Activated CD8-positive, alpha-beta T cell treated with anti-CD3 and anti-CD28 coated beads, Interleukin-2, amount 10 ng/mL, durations not matched to agents 7 days and 5 days (primary cell): Measurements from ENCODE around the gene PMF1. TPM values are rescaled to one million over a fixed set of nuclear protein-coding genes. Genes with fewer than 3 reads are reported as not detected.
A peak's percentile ranks its signal among the peaks of the same experiment; 100 is the strongest.

ENCODE experiments used
- ATAC-seq: fragments of 150-1000 bp; cut with Tn5 transposase; one replicate; pipeline ENCODE4 v1.10.0; 2021; ENCODE audit warnings: moderate library complexity
- CTCF ChIA-PET: fragments of 350-600 bp; sonication (Branson Sonifier 250); formaldehyde crosslinking; loops from one replicate; lab custom pipeline; 2021; ENCODE audit warnings: antibody characterized with exemption; lab: Charles Lee
- POLR2A ChIA-PET: fragments of 350-600 bp; sonication (Branson Sonifier 250); formaldehyde crosslinking; loops from one replicate; lab custom pipeline; 2021; ENCODE audit warnings: antibody characterized with exemption; lab: Charles Lee
- DNase-seq: peaks from one replicate; pipeline ENCODE4 v3.0.0-alpha.2; 2020
- H3K27ac Mint-ChIP-seq: one replicate; pipeline ENCODE4 v1.8.0; 2021; ENCODE audit warnings: mild to moderate bottlenecking, mixed read lengths
- H3K27me3 Mint-ChIP-seq: one replicate; pipeline ENCODE4 v1.8.0; 2021; ENCODE audit warnings: low read depth, mixed read lengths
- H3K36me3 Mint-ChIP-seq: one replicate; pipeline ENCODE4 v1.8.0; 2021; ENCODE audit warnings: low read depth, mixed read lengths
- H3K4me1 Mint-ChIP-seq: one replicate; pipeline ENCODE4 v1.8.0; 2021; ENCODE audit warnings: low read depth, mixed read lengths
- H3K4me3 Mint-ChIP-seq: one replicate; pipeline ENCODE4 v1.8.0; 2021; ENCODE audit warnings: mild to moderate bottlenecking, mixed read lengths
- H3K9me3 Mint-ChIP-seq: one replicate; pipeline ENCODE4 v1.8.0; 2022; ENCODE audit warnings: mixed read lengths; ENCODE audit not compliant: insufficient read depth
- total RNA-seq, 2 experiments: library from RNA; stranded (reverse); gene quantifications; one replicate each; pipeline ENCODE4 v1.2.3, GENCODE V29; 2021

The PMF1 gene
- total RNA-seq, 2 experiments from 2014 or later: 72.3 to 77.3 TPM

DNA sequence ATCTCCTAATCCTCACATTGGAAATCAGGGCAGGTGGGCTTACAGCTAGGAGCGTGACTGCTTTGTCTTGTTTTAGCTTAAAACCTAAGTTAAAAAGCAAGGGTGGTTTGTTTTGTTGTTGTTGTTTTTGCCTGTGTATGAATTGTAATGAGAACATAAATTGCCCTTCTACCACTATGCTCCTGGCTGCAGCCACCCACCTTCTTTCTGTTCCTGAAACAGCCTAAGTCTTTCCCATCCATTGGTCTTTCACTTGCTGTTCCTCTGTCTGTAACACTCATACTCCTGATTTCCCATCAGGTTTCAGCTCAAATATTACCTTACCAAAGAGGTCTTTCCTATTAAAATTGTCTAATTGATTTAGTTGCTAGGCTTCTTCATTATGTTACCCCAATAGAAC, 70.7 kb downstream of the PMF1 start:
- Mint-ChIP-seq H3K36me3 (peaks cover 20% of the 10 kb centered on the region), H3K27ac (peak overlapping the region; percentile 87), H3K4me3 (peak overlapping the region; percentile 90), H3K4me1 (peaks cover 40% of the 10 kb centered on the region), H3K27me3 (no peaks in the 10 kb centered on the region), H3K9me3 (no peaks in the 10 kb centered on the region)
- ChIA-PET CTCF (interaction anchor here (0.9 to 4.5 kb wide), 19 partner anchors 11 to 422 kb away, joined by 3 to 29 read pairs (median 4); partner anchors contain the start of gene GLMP), POLR2A (interaction anchor here (0.9 to 3.5 kb wide), 13 partner anchors 11 to 218 kb away, joined by 3 to 25 read pairs (median 7); partner anchors contain the start of genes GLMP, MEF2D and PMF1)
- DNase-seq: no peak
- no peak for ATAC-seq

DNA sequence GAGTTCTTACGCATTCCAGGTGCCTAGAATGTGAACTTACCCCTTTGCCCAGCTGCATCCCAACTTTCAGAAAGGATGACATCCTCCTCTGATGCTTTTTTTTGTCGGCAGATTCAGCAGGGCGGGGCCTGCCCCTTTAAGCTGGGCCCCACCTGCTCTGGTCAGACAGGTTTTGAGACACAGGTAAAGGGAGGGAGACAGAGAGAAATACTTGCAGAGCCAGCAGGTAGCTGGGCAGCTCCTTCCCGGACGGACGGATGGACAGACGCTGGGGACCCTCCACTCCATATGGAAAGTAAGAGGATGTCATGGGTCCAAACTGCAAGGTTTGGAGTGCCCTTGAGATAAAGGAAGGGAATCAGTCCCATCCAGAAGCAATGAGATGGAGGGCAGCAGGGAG, 71.3 kb downstream of the PMF1 start, which contains the start of gene TMEM79:
TMEM79 (plus strand) TSS at position 214 of the 400 bp plus-strand sequence. CDS start 902 bp downstream, outside the sequence.
- DNase-seq: no peak
- Mint-ChIP-seq H3K27ac (peak within 1 kb of the TSS; percentile 87), H3K9me3 (no peaks in the 10 kb centered on the region), H3K36me3 (peaks cover 21% of the 10 kb centered on the region), H3K27me3 (no peaks in the 10 kb centered on the region), H3K4me1 (peaks cover 40% of the 10 kb centered on the region), H3K4me3 (peak within 1 kb of the TSS; percentile 90)
- no peak for ATAC-seq
- POLR2A ChIA-PET: interaction anchor here (0.8 to 3.5 kb wide), 4 partner anchors 10 to 130 kb away, joined by 3 to 25 read pairs (median 12); partner anchors contain the start of genes CCT3, GLMP and PMF1
- CTCF ChIA-PET: interaction anchor here (1.1 to 2.9 kb wide), 9 partner anchors 12 to 422 kb away, joined by 3 to 14 read pairs (median 3); partner anchors contain the start of gene GLMP

DNA sequence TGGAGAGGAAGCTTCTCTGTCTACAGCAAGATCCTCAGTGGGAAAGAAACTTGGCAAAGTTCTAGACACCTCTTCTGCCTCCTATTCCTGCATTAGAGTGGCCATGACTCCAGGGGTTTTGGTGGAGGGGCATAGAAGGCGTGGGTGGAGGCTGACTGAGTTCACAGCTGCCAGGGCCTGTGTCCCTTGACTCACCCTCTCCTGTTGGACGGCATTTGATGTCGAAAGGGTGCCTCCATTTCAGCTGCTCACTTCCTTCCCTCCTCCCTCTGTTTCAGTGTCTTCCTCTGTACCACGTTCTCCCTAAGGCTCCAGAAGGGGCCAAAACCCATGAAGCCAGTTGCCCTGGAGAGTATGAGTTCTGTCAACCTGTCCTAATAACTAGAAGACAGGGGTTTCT, 72.0 kb downstream of the PMF1 start:
- Mint-ChIP-seq H3K9me3 (no peaks in the 10 kb centered on the region), H3K36me3 (peaks cover 22% of the 10 kb centered on the region), H3K27ac (no peak overlapping the region), H3K4me3 (no peak overlapping the region), H3K27me3 (no peaks in the 10 kb centered on the region), H3K4me1 (peaks cover 37% of the 10 kb centered on the region)
- ATAC-seq: no peak
- DNase-seq: no peak
- POLR2A ChIA-PET: interaction anchor here (0.8 kb wide), 1 partner anchor 53 kb away, joined by 3 read pairs; the partner anchor contains the start of gene CCT3
- CTCF ChIA-PET: interaction anchor here (1.1 kb wide), 1 partner anchor 11 kb away, joined by 3 read pairs; the partner anchor contains the start of gene GLMP

- no peak overlapping the region for H3K27ac Mint-ChIP-seq
- H3K9me3 Mint-ChIP-seq: no peaks in the 10 kb centered on the region
- no peak overlapping the region for H3K4me3 Mint-ChIP-seq
- H3K27me3 Mint-ChIP-seq: no peaks in the 10 kb centered on the region
- CTCF ChIA-PET: interaction anchor here (1.6 kb wide), 1 partner anchor 140 kb away, joined by 3 read pairs; no protein-coding TSS in a partner anchor
- ATAC-seq: no peak
- peaks cover 18% of the 10 kb centered on the region for H3K36me3 Mint-ChIP-seq
- peaks cover 31% of the 10 kb centered on the region for H3K4me1 Mint-ChIP-seq
- DNase-seq: no peak
- POLR2A ChIA-PET: no interaction called here
Measured at GRCh38 chr1:156285437-156285836, 72.6 kb downstream of the PMF1 start.

DNA sequence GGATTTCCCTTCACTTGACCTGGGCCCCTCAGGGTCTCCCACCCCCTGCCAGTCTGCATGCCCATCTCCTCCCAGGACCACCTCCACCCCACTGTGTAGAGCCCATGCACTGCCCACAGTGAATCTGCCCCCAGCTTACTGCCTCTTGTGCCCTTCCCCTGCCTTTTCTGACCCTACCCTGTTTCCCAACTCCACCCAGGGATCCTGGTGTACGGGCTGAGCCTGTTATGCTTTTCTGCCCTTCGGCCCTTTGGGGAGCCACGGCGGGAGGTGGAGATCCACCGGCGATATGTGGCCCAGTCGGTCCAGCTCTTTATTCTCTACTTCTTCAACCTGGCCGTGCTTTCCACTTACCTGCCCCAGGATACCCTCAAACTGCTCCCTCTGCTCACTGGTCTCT, 73.3 kb downstream of the PMF1 start:
- H3K27ac Mint-ChIP-seq: no peak overlapping the region
- H3K36me3 Mint-ChIP-seq: peaks cover 18% of the 10 kb centered on the region
- peaks cover 25% of the 10 kb centered on the region for H3K4me1 Mint-ChIP-seq
- H3K4me3 Mint-ChIP-seq: no peak overlapping the region
- no peaks in the 10 kb centered on the region for H3K9me3 Mint-ChIP-seq
- ChIA-PET POLR2A (no interaction called here), CTCF (interaction anchor here (1.6 kb wide), 1 partner anchor 140 kb away, joined by 3 read pairs; no protein-coding TSS in a partner anchor)
- ATAC-seq (no peak), DNase-seq (no peak)
- H3K27me3 Mint-ChIP-seq: no peaks in the 10 kb centered on the region

Other genes starting within 250 kb of the PMF1 start
- gene ARHGEF2, start 234.5 kb upstream of the PMF1 start, total RNA-seq: 100 to 1,000 TPM; 142 to 147 TPM
- 100 to 1,000 TPM; 216 to 233 TPM for gene SSR2, start 192.1 kb upstream of the PMF1 start, total RNA-seq
- gene UBQLN4, start 159.2 kb upstream of the PMF1 start, total RNA-seq: 10 to 100 TPM; 32.8 to 33.3 TPM
- 10 to 100 TPM; 72.4 to 74.1 TPM for gene LAMTOR2, start 158.2 kb upstream of the PMF1 start, total RNA-seq
- under 1 TPM in 1 of 2 experiments, not detected in 1; 0.50 TPM for gene RAB25, start 151.8 kb upstream of the PMF1 start, total RNA-seq
- gene MEX3A, start 130.5 kb upstream of the PMF1 start, total RNA-seq: under 1 TPM; 0.05 TPM
- 10 to 100 TPM in 1 of 2 experiments, 1 to 10 TPM in 1; 8.5 to 10.3 TPM for gene LMNA, start 98.3 kb upstream of the PMF1 start, total RNA-seq
- gene SEMA4A, start 59.4 kb upstream of the PMF1 start, total RNA-seq: 10 to 100 TPM; 16.8 to 17.8 TPM
- gene SLC25A44, start 18.9 kb upstream of the PMF1 start, total RNA-seq: 10 to 100 TPM; 31.8 to 33.8 TPM
- 1 to 10 TPM; 2.8 TPM for gene BGLAP, start 29.2 kb downstream of the PMF1 start, total RNA-seq
- 1 to 10 TPM; 8.6 to 9.9 TPM for gene PAQR6, start 35.0 kb downstream of the PMF1 start, total RNA-seq
- 10 to 100 TPM; 75.2 to 78.2 TPM for gene SMG5, start 69.8 kb downstream of the PMF1 start, total RNA-seq
- 10 to 100 TPM in 1 of 2 experiments, 1 to 10 TPM in 1; 9.1 to 11.0 TPM for gene TMEM79, start 71.3 kb downstream of the PMF1 start, total RNA-seq
- gene GLMP, start 82.7 kb downstream of the PMF1 start, total RNA-seq: 10 to 100 TPM; 27.7 to 29.8 TPM
- gene VHLL, start 86.3 kb downstream of the PMF1 start, total RNA-seq: not detected
- gene CCT3, start 125.3 kb downstream of the PMF1 start, total RNA-seq: 100 to 1,000 TPM; 266 to 269 TPM
- gene TSACC, start 125.5 kb downstream of the PMF1 start, total RNA-seq: under 1 TPM; 0.73 to 0.76 TPM
- gene RHBG, start 156.2 kb downstream of the PMF1 start, total RNA-seq: not detected